ENCODE data around the gene C4B.
A peak's percentile ranks its signal among the peaks of the same experiment; 100 is the strongest.
"Not testable (repeated sequence)": the region's sequence is repeated elsewhere in the genome, so short reads cannot be mapped to it uniquely, and the experiment has no call there.

Gene C4B

DNA sequence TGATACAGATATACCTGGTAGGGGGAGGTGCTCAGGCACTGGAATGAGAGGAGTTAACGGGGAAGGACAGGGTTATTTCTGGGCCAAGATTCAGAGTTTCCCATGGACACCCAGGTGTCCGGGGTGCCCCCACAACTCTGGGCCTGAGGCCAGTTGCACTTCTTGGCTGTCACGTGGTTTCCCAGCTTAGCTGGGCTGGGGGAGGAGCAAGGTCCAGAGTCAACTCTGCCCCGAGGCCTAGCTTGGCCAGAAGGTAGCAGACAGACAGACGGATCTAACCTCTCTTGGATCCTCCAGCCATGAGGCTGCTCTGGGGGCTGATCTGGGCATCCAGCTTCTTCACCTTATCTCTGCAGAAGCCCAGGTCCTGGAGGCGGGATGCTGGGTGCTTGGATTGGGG is at the start of gene C4B:
C4B (plus strand) TSS at position 249 of the 400 bp plus-strand sequence; CDS start at position 300, 51 bp downstream.
- not testable (repeated sequence) for DNase-seq

DNA sequence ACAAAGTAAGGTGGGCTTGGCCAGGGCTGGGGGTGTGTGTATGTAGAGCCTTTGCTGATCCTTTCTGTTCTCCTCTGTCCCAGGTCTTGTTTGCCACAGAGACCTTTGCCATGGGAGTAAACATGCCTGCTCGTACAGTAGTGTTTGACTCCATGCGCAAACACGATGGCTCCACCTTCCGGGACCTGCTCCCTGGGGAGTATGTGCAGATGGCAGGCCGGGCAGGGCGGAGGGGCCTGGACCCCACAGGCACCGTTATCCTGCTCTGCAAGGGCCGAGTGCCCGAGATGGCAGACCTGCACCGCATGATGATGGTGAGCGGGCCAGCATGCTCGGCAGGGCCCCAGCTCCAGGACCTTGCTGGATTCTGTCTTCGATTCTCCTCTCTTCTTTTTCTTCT is 48.9 kb upstream of the C4B start:
- DNase-seq = no peak

- DNase-seq = no peak
Measured at GRCh38 chr6:31966506-31966905, 48.1 kb upstream of the C4B start.

- no peak for DNase-seq
Measured at GRCh38 chr6:31966997-31967925, 47.3 kb upstream of the C4B start.

DNA sequence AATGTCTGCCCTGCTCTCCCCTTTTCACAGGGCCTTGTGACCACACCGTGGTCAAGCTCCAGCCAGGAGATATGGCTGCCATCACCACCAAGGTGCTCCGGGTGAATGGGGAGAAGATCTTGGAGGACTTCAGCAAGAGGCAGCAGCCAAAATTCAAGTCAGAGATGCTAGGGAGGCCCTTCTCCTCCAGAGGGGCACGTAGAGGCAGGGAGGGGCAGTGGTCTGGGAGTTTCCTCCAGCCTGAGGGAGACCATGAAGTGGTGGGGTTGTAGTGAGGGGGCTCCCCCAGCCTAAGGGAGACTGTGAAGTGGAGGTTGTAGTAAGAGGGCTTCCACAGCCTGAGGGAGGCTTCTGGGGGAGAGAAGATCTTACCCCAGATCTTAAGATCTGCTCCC is 46.7 kb upstream of the C4B start:
- no peak for DNase-seq

DNA sequence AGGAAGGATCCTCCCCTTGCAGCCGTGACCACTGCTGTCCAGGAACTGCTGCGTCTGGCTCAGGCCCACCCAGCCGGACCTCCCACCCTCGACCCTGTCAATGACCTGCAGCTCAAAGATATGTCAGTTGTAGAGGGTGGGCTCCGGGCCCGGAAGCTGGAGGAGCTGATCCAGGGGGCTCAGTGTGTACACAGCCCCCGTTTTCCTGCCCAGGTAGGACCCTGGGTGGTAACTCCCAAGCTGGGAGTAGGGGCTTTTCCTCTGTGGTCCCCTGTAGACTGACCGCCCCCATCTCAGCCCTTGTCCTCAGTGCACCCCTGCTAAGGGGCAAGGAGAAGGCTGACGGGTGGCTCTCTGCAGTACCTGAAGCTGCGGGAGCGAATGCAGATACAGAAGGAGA is 46.3 kb upstream of the C4B start:
- DNase-seq = no peak

- no peak for DNase-seq
Measured at GRCh38 chr6:31968791-31969711, 45.5 kb upstream of the C4B start.

- no peak for DNase-seq
Measured at GRCh38 chr6:31969712-31970603, 44.6 kb upstream of the C4B start.

DNA sequence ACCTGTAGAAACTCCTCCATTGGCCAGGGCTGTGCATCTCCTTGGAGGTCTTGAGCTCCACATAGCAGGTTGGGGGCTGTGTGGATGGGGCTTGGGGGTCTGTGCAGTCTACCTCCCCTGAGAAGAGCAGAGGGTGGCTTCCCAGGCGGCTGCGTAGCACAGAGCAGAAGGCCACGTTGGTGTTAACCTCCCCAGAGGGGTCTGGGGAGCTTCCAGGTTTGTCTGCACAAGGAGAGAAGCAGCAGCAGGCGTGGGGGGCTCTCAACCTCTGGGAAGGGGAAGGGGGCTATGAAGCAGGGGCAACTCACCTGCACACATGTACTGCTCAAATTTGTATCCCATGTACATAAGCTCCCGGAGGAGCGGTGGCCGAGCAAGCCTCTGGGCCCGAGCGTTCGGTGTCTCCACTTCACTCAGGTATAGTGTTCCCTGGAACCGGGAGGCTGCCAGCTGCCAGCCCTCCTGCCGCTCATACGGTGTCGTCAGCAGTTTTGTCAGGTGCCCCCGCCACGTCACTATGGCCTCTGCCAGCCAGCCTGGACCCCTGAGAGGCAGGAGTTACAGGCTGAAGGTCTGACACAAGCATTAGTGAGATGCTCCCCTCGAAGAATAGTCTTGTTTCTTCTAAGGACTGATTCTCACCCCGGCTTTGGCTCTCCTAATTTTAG is 43.9 kb upstream of the C4B start:
- DNase-seq = peak; percentile 72

- DNase-seq = no peak
Measured at GRCh38 chr6:31971279-31971992, 43.2 kb upstream of the C4B start.

DNA sequence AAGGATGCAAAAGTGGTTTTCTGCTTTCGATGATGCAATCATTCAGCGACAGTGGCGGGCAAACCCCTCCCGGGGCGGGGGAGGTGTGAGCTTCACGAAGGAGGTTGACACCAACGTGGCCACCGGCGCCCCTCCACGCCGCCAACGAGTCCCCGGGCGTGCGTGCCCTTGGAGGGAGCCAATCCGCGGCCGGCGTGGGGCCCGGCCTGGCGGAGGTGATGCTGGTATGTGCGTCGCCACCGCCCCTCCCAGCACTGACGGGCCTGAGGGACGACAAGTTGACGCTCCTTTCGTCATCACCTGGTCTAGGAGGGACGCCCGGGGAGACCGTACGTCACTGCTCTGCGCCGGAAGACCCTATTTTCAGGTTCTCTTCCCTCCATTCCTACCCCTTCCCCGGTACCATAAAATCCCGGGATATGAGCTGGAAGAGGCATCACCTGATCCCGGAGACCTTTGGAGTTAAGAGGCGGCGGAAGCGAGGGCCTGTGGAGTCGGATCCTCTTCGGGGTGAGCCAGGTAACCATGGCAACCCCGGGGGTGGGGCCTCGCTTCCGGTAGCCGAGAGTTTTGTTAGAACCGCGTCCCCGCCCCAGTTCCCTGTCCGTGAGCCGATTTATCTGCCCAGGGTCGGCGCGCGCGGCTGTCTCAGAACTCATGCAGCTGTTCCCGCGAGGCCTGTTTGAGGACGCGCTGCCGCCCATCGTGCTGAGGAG is 42.4 kb upstream of the C4B start, which contains the start of gene DXO:
DXO (minus strand) TSS at position 146 of the 716 bp plus-strand sequence. CDS start 463 bp downstream, outside the sequence.
- DNase-seq = peak; percentile 99

DNA sequence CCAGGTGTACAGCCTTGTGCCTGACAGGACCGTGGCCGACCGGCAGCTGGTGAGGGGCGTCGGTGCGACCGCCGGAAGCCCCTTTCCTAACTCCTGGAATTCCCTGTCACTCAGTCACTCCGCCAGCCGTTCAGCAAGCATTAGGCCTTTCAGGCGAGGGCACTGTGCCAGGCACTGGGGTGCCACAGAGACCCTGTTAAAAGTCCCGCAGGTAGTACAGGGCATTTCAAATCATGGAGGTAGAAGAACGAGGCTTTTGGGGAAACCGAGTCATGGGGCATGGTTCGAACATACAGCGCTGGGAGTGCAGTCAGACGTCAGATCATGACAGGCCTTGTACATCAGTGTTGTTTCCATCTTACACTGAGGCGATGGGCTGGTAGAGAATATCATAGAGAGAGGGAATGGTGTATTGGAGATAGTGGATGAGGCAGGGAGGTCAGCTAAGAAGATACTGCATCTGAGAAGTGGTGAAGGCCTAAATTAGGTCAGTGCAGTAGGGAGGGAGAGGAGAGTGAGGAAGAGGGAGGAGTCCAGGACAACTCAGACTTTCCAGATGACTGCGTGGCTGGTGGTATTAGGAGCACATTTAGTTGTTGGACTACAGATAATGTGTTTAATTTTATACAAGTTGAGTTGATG is 41.8 kb upstream of the C4B start:
- DNase-seq = no peak

DNA sequence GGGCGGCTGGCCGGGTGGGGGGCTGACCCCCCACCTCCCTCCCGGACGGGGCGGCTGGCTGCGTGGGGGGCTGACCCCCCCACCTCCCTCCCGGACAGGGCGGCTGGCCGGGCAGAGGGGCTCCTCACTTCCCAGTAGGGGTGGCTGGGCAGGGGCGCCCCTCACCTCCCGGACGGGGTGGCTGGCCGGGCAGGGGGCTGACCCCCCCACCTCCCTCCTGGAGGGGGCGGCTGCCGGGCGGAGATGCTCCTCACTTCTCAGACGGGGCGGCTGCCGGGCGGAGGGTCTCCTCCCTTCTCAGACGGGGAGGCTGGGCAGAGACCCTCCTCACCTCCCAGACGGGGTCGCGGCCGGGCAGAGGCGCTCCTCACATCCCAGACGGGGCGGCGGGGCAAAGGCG is 38.5 kb upstream of the C4B start:
- not testable (repeated sequence) for DNase-seq

GRCh38 chr6:31977816-31978431 is 36.7 kb upstream of the C4B start:
- no peak for DNase-seq

DNA sequence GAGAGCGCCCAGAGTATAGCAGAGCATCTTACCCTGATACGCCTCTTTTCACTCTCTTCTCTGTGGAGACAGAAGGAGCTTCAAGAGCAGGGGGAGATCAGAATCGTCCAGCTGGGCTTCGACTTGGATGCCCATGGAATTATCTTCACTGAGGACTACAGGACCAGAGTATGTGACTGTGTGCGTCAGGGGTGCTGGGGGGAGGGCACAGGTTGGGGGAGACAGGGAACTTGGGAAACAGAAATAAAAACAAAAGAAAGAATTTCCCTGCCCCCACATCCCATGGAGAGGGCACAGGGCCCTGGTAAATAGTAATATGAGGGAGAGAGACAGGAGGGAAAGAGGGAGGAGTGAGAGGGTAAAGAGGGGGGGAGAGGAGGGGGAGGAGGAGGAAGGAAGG is 35.8 kb upstream of the C4B start:
- no peak for DNase-seq

GRCh38 chr6:31979238-31979898 is 35.2 kb upstream of the C4B start:
- no peak for DNase-seq

DNA sequence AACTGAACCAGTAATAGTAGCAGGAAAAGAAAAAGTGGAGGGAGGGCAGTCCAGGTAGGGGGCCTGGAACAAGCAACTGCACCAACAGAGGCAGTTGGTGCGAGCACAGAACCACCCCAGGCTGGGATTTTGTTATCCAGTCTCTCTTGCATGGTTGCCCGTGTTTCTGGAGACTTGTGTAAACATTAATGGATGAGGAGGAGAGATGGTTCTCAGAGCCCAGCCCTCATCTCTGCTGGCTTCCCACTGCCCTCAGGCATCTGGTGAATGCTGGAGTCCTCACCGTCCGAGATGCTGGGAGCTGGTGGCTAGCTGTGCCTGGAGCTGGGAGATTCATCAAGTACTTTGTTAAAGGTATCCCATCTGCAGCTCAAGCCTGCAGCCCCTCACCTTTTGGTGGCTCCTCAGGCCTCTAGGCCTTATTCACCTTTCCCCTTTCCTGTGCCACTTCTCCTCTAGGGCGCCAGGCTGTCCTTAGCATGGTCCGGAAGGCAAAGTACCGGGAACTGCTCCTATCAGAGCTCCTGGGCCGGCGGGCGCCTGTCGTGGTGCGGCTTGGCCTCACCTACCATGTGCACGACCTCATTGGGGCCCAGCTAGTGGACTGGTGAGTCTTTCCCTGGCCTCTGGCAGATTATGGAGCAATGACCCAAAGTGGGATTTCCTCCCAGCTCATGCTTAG is 34.3 kb upstream of the C4B start:
- DNase-seq = not testable (repeated sequence)

DNA sequence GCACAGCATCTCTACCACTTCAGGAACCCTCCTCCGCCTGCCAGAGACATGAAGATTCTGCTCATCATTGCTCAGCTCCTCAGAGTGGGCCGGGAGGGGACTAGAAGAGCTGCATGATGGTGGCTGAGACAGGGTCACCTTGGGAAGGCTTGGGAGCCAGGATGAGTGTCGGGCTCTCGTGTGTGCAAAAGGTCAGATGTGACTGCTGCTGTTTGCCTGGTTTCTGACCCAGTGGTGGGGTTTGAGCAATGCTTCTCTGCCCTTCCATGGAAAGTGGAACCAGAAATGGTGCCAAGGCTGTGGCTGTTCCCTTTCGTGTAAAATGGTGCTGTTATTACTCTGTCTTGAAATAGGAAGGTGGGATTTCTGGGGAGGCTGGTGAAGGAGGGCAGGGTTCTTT is 33.6 kb upstream of the C4B start:
- DNase-seq = not testable (repeated sequence)

Measured in NCI-H510A treated with DMSO at 0.1 percent for 48 hours (cell line).